DND-41 (cell line): ENCODE results near the gene SLC16A11.
A peak's percentile ranks its signal among the peaks of the same experiment; 100 is the strongest.

Source experiments
- ATAC-seq: fragments of 200-7000 bp; cut with Tn5 transposase; 3 replicates; pipeline ENCODE4 v1.9.1; 2021; ENCODE audit warnings: low read depth; ENCODE audit not compliant: insufficient read depth
- DNase-seq: peaks from one replicate; pipeline ENCODE4 v3.0.0-alpha.2; 2020
- H2AFZ ChIP-seq: 2 replicates; pipeline ENCODE4 v1.6.0; 2012; ENCODE audit warnings: low read depth, low read length
- H3K27ac ChIP-seq: 2 replicates; pipeline ENCODE4 v1.5.1; 2012; ENCODE audit warnings: low read length, inconsistent platforms
- H3K27me3 ChIP-seq: fragments of 200-600 bp; sonication (generic); 2 replicates; pipeline ENCODE4 v1.6.0; 2012; ENCODE audit warnings: low read length, mild to moderate bottlenecking, inconsistent platforms; ENCODE audit not compliant: insufficient read depth, poor library complexity
- H3K36me3 ChIP-seq: 2 replicates; pipeline ENCODE4 v1.5.1; 2012; ENCODE audit warnings: low read length, inconsistent platforms; ENCODE audit not compliant: insufficient read depth
- H3K4me1 ChIP-seq: 2 replicates; pipeline ENCODE4 v1.5.1; 2012; ENCODE audit warnings: mild to moderate bottlenecking, low read length; ENCODE audit not compliant: insufficient read depth
- H3K4me2 ChIP-seq: 2 replicates; pipeline ENCODE4 v1.6.0; 2012; ENCODE audit warnings: mild to moderate bottlenecking, moderate library complexity, low read length, inconsistent platforms; ENCODE audit not compliant: insufficient read depth
- H3K4me3 ChIP-seq, 2 experiments: fragments of 200-600 bp in 1 of 2; shearing (Covaris generic) in 1 of 2; 2 replicates each; pipeline ENCODE4 v1.5.1; 2012 to 2016; ENCODE audit warnings: inconsistent platforms in 2 of 2, low read length in 2 of 2, mild to moderate bottlenecking in 2 of 2, low read depth in 1 of 2, moderate library complexity in 1 of 2
- H3K79me2 ChIP-seq: 2 replicates; pipeline ENCODE4 v1.6.0; 2012; ENCODE audit warnings: low read length, inconsistent platforms; ENCODE audit not compliant: insufficient read depth
- H3K9ac ChIP-seq: 2 replicates; pipeline ENCODE4 v1.6.0; 2012; ENCODE audit warnings: low read depth, mild to moderate bottlenecking, inconsistent platforms, low read length, moderate library complexity
- H3K9me3 ChIP-seq: 2 replicates; pipeline ENCODE4 v1.5.1; 2012; ENCODE audit warnings: low read length, moderate library complexity, mild to moderate bottlenecking, inconsistent platforms; ENCODE audit not compliant: insufficient read depth, severe bottlenecking
- H4K20me1 ChIP-seq: 2 replicates; pipeline ENCODE4 v1.6.0; 2012; ENCODE audit warnings: low read length; ENCODE audit not compliant: insufficient read depth
- CTCF ChIP-seq: IDR thresholded peaks from 2 replicates; pipeline ENCODE4 v1.5.1; 2012; ENCODE audit warnings: borderline replicate concordance, low read length, moderate library complexity, mild to moderate bottlenecking; ENCODE audit not compliant: poor library complexity, severe bottlenecking; ENCODE audit errors: extremely low read depth
- EZH2 ChIP-seq: IDR thresholded peaks from 3 replicates; pipeline ENCODE4 v1.6.1; 2012; ENCODE audit warnings: borderline replicate concordance, low read depth, mild to moderate bottlenecking, moderate library complexity, low read length, inconsistent platforms; ENCODE audit not compliant: severe bottlenecking

SLC16A11 gene

GRCh38 chr17:7014261-7014994, 29.5 kb downstream of the SLC16A11 start:
- Histone ChIP-seq H3K36me3 (peaks cover 39% of the 10 kb centered on the region), H3K4me2 (peak overlapping the region; percentile 94), H3K27ac (peak overlapping the region; percentile 99), H3K9me3 (no peaks in the 10 kb centered on the region), H3K4me3 (peak overlapping the region; percentile 96 to 98; a peak in 3 of 4 replicates), H3K9ac (peak overlapping the region; percentile 85), H3K27me3 (no peaks in the 10 kb centered on the region), H3K79me2 (peaks cover 59% of the 10 kb centered on the region), H3K4me1 (peaks cover 68% of the 10 kb centered on the region), H2AFZ (peak overlapping the region; percentile 72), H4K20me1 (peaks cover 11% of the 10 kb centered on the region; the same call in 1 of the 2 replicates)
- ATAC-seq (peak; percentile 85), DNase-seq (peak; percentile 97)
- TF ChIP-seq CTCF (peak; percentile 70), EZH2 (no peak)

GRCh38 chr17:7011942-7012254, 32.0 kb downstream of the SLC16A11 start:
- Histone ChIP-seq H3K27me3 (no peaks in the 10 kb centered on the region), H3K27ac (peak overlapping the region; percentile 99), H3K36me3 (peaks cover 30% of the 10 kb centered on the region), H3K9me3 (no peaks in the 10 kb centered on the region), H2AFZ (peak overlapping the region; percentile 93), H3K4me2 (peak overlapping the region; percentile 94), H3K9ac (peak overlapping the region; percentile 85), H3K4me1 (peaks cover 58% of the 10 kb centered on the region), H3K4me3 (peak overlapping the region; percentile 96 to 98), H3K79me2 (peaks cover 77% of the 10 kb centered on the region), H4K20me1 (peaks cover 12% of the 10 kb centered on the region; the same call in 1 of the 2 replicates)
- ATAC-seq, result no peak
- DNase-seq, result no peak
- TF ChIP-seq CTCF (no peak), EZH2 (no peak)

GRCh38 chr17:7011415-7011814, 32.5 kb downstream of the SLC16A11 start:
- peaks cover 53% of the 10 kb centered on the region for H3K4me1 ChIP-seq
- peaks cover 75% of the 10 kb centered on the region for H3K79me2 ChIP-seq
- DNase-seq (no peak), ATAC-seq (no peak)
- H3K4me3 ChIP-seq, result peak overlapping the region; percentile 96 to 98; a peak in 3 of 4 replicates
- H2AFZ ChIP-seq, result no peak overlapping the region
- no peaks in the 10 kb centered on the region for H3K9me3 ChIP-seq
- H3K9ac ChIP-seq, result peak overlapping the region; percentile 85
- H3K4me2 ChIP-seq, result peak overlapping the region; percentile 94
- TF ChIP-seq CTCF (no peak), EZH2 (no peak)
- H3K36me3 ChIP-seq, result peaks cover 25% of the 10 kb centered on the region
- no peaks in the 10 kb centered on the region for H3K27me3 ChIP-seq
- H3K27ac ChIP-seq, result peak overlapping the region; percentile 99; the same call in 1 of the 2 replicates
- H4K20me1 ChIP-seq, result peaks cover 13% of the 10 kb centered on the region; the same call in 1 of the 2 replicates
